Upper lobe of right lung (tissue), 1 donor: ENCODE measurements around the gene MET. TPM values are rescaled to one million over a fixed set of nuclear protein-coding genes. Genes with fewer than 3 reads are reported as not detected.

Experiments
- ATAC-seq: fragments of 200-7000 bp; cut with Tn5 transposase; one replicate; pipeline ENCODE4 v1.9.1; 2020; ENCODE audit warnings: mild to moderate bottlenecking, moderate library complexity
- DNase-seq: peaks from one replicate; pipeline ENCODE4 v3.0.0-alpha.2; 2020
- H3K27ac ChIP-seq: fragments of 200-600 bp; one replicate; pipeline ENCODE4 v1.8.0; 2022
- H3K27me3 ChIP-seq: fragments of 200-600 bp; one replicate; pipeline ENCODE4 v1.8.0; 2022; ENCODE audit warnings: mild to moderate bottlenecking
- H3K36me3 ChIP-seq: fragments of 200-600 bp; one replicate; pipeline ENCODE4 v1.8.0; 2022
- H3K4me1 ChIP-seq: fragments of 200-600 bp; one replicate; pipeline ENCODE4 v1.8.0; 2022
- H3K4me3 ChIP-seq: fragments of 200-600 bp; one replicate; pipeline ENCODE4 v1.8.0; 2022; ENCODE audit warnings: mild to moderate bottlenecking
- H3K9me3 ChIP-seq: fragments of 200-600 bp; one replicate; pipeline ENCODE4 v1.8.0; 2022
- CTCF ChIP-seq: fragments of 200-600 bp; IDR thresholded peaks from one replicate; pipeline ENCODE4 v1.8.0; 2022; ENCODE audit warnings: antibody characterized with exemption
- intact Hi-C: fragments of 100-400 bp; cut with DNase I; formaldehyde crosslinking; loops from one replicate; pipeline ENCODE4 v1.11.0; 2022
- total RNA-seq: library from RNA; stranded (reverse); fragmentation: NEBNext Ultra II Directional; extraction: Animal tissue kit (Norgen Biotek cat#: 25700); gene quantifications from one replicate; pipeline ENCODE4 v1.2.1, GENCODE V29; 2021
- donor health status: DM: no; HTN: yes; CAD: no; lungs with severe emphysema.

MET gene
- total RNA-seq, 1 donor from 2014 or later: 69.6 TPM

GRCh38 chr7:116686812-116687419 lies 14.9 kb downstream of the MET start:
- no peaks in the 10 kb centered on the region for H3K9me3 ChIP-seq
- TF ChIP-seq CTCF: no peak
- no peak overlapping the region for H3K4me3 ChIP-seq
- no peaks in the 10 kb centered on the region for H3K36me3 ChIP-seq
- no peaks in the 10 kb centered on the region for H3K27me3 ChIP-seq
- DNase-seq (no peak), ATAC-seq (no peak)
- intact Hi-C loops: no loop called here
- no peak overlapping the region for H3K27ac ChIP-seq
- H3K4me1 ChIP-seq: peaks cover 3% of the 10 kb centered on the region

DNA sequence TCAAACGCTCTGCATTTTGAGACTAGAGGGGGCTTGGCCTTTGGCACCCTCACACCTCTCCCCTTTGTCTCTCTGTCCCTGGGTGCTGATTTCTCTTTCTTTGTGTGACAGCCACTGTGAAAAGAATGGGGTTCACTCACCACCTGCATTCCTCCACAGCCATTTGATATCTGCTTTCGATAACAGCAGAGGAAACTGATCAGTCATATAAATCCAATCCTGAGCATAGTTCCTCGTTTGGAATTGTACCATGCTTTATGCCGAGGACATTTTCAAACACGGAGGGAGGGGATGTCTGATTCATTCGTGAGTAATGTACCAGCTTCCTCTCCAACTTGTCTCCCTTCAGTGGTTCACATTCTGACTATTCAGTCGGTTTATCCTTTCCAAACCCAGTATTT lies 15.8 kb downstream of the MET start:
- H3K4me3 ChIP-seq: no peak overlapping the region
- no peaks in the 10 kb centered on the region for H3K9me3 ChIP-seq
- no peaks in the 10 kb centered on the region for H3K27me3 ChIP-seq
- DNase-seq (no peak), ATAC-seq (no peak)
- H3K27ac ChIP-seq: no peak overlapping the region
- no peaks in the 10 kb centered on the region for H3K36me3 ChIP-seq
- peaks cover 3% of the 10 kb centered on the region for H3K4me1 ChIP-seq
- intact Hi-C loops: no loop called here
- TF ChIP-seq CTCF: no peak

GRCh38 chr7:116689790-116690259 lies 17.8 kb downstream of the MET start:
- intact Hi-C loops: no loop called here

DNA sequence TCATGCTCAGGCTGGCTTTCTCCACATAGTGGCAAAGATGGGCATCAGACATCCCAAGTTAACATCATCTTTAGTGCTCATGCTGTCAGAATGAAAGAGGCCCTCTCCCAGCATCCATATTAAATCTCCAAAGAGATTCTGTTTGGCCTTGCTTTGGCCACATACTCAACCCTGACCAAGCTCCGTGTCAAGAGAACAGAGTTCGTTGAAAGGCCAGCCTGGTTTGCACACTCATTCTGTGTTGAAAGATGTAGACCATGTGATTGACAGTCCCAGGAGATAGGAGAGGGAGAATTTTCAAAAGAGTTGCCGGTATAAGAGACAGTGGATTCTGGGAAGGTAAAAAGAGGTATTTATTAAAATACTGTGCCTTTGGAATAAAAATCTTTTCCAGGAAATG lies 19.7 kb downstream of the MET start:
- Histone ChIP-seq H3K9me3 (no peaks in the 10 kb centered on the region), H3K36me3 (no peaks in the 10 kb centered on the region), H3K4me1 (peaks cover 3% of the 10 kb centered on the region), H3K27me3 (no peaks in the 10 kb centered on the region), H3K4me3 (no peak overlapping the region), H3K27ac (no peak overlapping the region)
- TF ChIP-seq CTCF: no peak
- intact Hi-C loops: no loop called here
- DNase-seq: no peak
- no peak for ATAC-seq

More at GRCh38 chr7:116689790-116690259, 17.8 kb downstream of the MET start:
- H3K9me3 ChIP-seq: no peaks in the 10 kb centered on the region
- DNase-seq (peak; percentile 65), ATAC-seq (peak; percentile 83)
- H3K27me3 ChIP-seq: no peaks in the 10 kb centered on the region
- no peaks in the 10 kb centered on the region for H3K36me3 ChIP-seq
- no peak overlapping the region for H3K27ac ChIP-seq
- TF ChIP-seq CTCF: no peak
- H3K4me3 ChIP-seq: no peak overlapping the region
- H3K4me1 ChIP-seq: peaks cover 3% of the 10 kb centered on the region

DNA sequence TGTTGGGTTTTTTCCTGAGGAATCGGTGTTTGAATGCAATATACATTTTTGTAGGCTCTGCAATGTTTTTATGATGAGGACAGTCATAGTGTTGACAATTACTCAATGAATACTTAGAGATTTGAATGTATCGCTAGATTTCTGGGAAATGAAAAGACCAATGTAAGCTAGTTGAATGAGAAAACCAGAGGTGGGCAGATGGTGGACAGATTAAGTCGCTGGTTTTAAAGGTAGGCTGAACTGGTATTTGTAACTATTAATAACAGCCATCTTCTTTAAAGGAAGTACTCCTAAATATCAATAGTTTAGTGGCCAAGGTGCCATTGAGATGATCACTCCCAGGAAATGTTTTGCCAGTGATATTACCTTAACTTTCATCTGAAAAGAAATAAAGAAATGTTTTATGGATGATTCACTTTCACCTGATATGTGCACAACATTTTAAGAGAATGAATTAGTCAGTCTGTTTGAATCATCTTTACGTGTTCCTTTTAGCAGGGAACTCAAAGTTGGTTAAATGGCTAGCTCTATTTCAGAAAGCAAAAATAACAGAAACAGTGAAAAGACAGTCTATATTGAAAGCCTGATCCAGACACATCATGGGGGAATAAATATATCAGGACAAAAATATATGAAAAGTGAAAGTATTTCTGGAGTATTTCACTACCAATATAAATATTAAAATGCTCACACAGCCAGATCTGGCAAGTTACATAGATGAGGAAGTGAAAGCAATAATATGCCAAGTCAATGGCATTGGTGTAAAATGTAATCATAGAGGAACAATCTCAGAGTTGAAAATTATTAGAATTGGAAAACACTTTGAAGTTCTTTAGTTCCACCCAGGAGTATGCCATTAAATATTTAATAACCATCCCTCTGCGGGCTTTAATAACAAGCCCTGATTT lies 20.7 kb downstream of the MET start:
- intact Hi-C loops: no loop called here
- DNase-seq (no peak), ATAC-seq (no peak)
- Histone ChIP-seq H3K27ac (no peak overlapping the region), H3K36me3 (no peaks in the 10 kb centered on the region), H3K9me3 (no peaks in the 10 kb centered on the region), H3K4me1 (peaks cover 3% of the 10 kb centered on the region), H3K4me3 (no peak overlapping the region), H3K27me3 (no peaks in the 10 kb centered on the region)
- TF ChIP-seq CTCF: no peak
